ENCODE measurements around the gene WASF3. TPM values are rescaled to one million over a fixed set of nuclear protein-coding genes. Genes with fewer than 3 reads are reported as not detected.

WASF3 gene
- total RNA-seq, 2 donors from 2014 or later = 6.4 TPM; not detected in 1

GRCh38 chr13:26531742-26532141 lies 25.7 kb upstream of the WASF3 start:
- H3K36me3 Mint-ChIP-seq (ENCODE audit: low read depth) = no peaks in the 10 kb centered on the region
- ATAC-seq (no peak), DNase-seq (no peak)
- H3K4me1 Mint-ChIP-seq = no peaks in the 10 kb centered on the region
- no peaks in the 10 kb centered on the region for H3K9me3 ChIP-seq (ENCODE audit: control insufficient read depth, low read length, poor library complexity, severe bottlenecking)
- H3K27ac Mint-ChIP-seq = no peak overlapping the region
- H3K27me3 Mint-ChIP-seq = peaks cover 22% of the 10 kb centered on the region
- no peak overlapping the region for H3K4me3 Mint-ChIP-seq

GRCh38 chr13:26534036-26534726 lies 23.3 kb upstream of the WASF3 start:
- DNase-seq = no peak
- Mint-ChIP-seq H3K27me3 (peaks cover 6% of the 10 kb centered on the region), H3K4me3 (no peak overlapping the region), H3K4me1 (no peaks in the 10 kb centered on the region), H3K27ac (no peak overlapping the region), H3K36me3 (ENCODE audit: low read depth) (no peaks in the 10 kb centered on the region)
- H3K9me3 ChIP-seq (ENCODE audit: control insufficient read depth, low read length, poor library complexity, severe bottlenecking) = no peaks in the 10 kb centered on the region
- ATAC-seq = no peak

DNA sequence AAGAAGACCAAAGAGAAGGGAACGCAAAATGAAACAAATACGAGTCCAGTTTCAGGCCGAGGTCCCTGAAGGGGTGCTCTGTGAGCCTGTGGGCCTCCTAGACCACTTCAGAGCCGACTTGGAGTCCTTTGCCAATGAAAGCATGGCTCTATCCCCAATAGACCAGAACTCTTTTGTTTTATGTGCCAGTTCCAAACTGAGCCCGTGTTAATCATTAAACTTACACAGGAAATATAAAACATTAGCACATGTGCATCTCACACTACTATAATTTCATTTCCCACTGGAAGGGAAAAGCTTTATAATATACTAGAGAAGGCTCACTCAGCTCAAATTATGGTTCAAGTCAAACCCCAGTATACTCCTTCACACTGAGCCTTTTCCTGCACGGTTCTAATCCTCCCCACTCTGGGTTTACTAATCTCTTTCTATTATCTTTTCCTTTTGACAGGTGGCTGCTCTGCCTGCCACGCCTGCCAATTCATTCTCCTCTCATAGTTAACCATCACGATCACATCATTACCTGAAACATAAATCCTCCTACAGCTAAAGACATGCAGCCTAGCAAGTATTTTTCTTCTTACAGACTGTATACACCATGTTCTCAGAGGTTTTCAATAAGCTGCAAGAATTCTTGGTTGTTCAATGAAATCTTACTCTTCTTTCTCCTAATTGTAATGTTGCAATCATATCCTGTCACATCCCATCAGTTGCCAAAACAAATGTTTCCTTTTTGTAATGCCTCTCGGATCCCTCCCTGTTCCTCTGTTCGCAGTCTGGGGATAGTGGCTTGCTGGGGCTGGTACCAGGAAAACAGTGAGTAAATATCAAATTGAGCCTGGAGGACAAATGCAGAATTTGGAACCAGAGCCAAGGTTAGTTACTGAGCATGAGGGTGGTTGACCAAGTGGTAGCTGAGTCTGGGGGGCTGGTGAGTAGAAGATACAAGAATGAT lies 18.8 kb upstream of the WASF3 start:
- Mint-ChIP-seq H3K36me3 (ENCODE audit: low read depth) (peaks cover 3% of the 10 kb centered on the region), H3K4me3 (no peak overlapping the region), H3K4me1 (peaks cover 2% of the 10 kb centered on the region), H3K27ac (no peak overlapping the region), H3K27me3 (peaks cover 19% of the 10 kb centered on the region)
- ATAC-seq (no peak), DNase-seq (no peak)
- no peaks in the 10 kb centered on the region for H3K9me3 ChIP-seq (ENCODE audit: control insufficient read depth, low read length, poor library complexity, severe bottlenecking)

DNA sequence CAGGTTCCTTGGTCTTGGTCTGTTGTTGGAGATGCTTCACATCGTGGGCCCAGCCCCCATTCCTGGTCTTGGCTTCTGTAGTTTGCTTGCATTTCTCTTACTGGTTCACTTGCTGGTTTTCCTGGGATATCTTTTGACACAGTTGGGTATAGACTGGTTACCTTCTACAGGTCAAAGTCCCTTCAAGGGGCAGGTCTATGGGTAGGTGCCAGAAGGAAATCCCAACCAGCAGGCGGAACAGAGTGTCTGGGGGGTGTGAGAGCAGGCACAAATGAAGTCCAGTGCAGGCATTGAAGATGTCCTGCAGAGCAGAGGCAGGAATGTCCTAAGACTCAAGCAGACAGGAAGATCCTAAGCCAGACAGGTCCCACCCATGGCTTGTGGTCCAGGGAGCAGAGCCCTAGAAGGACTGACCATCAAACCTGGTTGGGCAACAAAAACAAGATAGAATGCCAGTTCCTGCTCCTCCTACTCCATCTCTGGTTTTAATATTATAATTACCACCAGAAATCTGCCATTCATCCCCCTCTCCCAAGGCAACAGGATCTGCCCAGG lies 17.7 kb upstream of the WASF3 start:
- Mint-ChIP-seq H3K4me3 (no peak overlapping the region), H3K27ac (no peak overlapping the region), H3K4me1 (peaks cover 2% of the 10 kb centered on the region), H3K27me3 (peaks cover 26% of the 10 kb centered on the region), H3K36me3 (ENCODE audit: low read depth) (peaks cover 3% of the 10 kb centered on the region)
- ATAC-seq (no peak), DNase-seq (no peak)
- no peaks in the 10 kb centered on the region for H3K9me3 ChIP-seq (ENCODE audit: control insufficient read depth, low read length, poor library complexity, severe bottlenecking)

- peaks cover 26% of the 10 kb centered on the region for H3K27me3 Mint-ChIP-seq
Observed at GRCh38 chr13:26540334-26540733, 17.1 kb upstream of the WASF3 start.

GRCh38 chr13:26541041-26541440 lies 16.4 kb upstream of the WASF3 start:
- Mint-ChIP-seq H3K27me3 (peaks cover 26% of the 10 kb centered on the region), H3K4me1 (peaks cover 2% of the 10 kb centered on the region), H3K4me3 (no peak overlapping the region), H3K36me3 (ENCODE audit: low read depth) (peaks cover 3% of the 10 kb centered on the region), H3K27ac (no peak overlapping the region)
- H3K9me3 ChIP-seq (ENCODE audit: control insufficient read depth, low read length, poor library complexity, severe bottlenecking) = no peaks in the 10 kb centered on the region
- ATAC-seq = no peak
- no peak for DNase-seq

More at GRCh38 chr13:26540334-26540733, 17.1 kb upstream of the WASF3 start:
- no peak for DNase-seq
- H3K27ac Mint-ChIP-seq = no peak overlapping the region
- H3K4me1 Mint-ChIP-seq = peaks cover 2% of the 10 kb centered on the region
- H3K4me3 Mint-ChIP-seq = no peak overlapping the region
- peaks cover 3% of the 10 kb centered on the region for H3K36me3 Mint-ChIP-seq (ENCODE audit: low read depth)
- ATAC-seq = no peak
- no peaks in the 10 kb centered on the region for H3K9me3 ChIP-seq (ENCODE audit: control insufficient read depth, low read length, poor library complexity, severe bottlenecking)

GRCh38 chr13:26541678-26542568 lies 15.6 kb upstream of the WASF3 start:
- Mint-ChIP-seq H3K4me3 (no peak overlapping the region), H3K27ac (no peak overlapping the region), H3K27me3 (peaks cover 26% of the 10 kb centered on the region), H3K4me1 (peaks cover 2% of the 10 kb centered on the region), H3K36me3 (ENCODE audit: low read depth) (peaks cover 3% of the 10 kb centered on the region)
- ATAC-seq (no peak), DNase-seq (no peak)
- no peaks in the 10 kb centered on the region for H3K9me3 ChIP-seq (ENCODE audit: control insufficient read depth, low read length, poor library complexity, severe bottlenecking)

DNA sequence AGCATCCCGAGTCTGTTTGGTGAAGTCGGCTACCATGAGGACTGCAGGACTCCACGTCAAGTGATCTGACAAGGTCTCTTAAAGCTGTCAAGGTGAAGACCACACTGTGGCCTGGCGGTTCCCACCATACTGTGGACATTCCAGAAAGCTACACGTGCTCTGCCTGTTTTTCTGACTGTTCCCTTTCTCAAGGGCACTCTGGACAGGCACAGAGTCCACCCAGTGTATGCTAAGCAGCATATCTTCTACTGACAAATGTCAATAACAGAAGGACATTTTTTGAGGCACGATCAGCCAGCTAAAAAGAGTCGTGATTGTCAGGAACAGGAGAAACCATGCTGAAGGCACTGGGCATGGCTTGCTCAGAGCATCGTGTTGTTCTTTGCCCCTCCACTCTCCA lies 12.8 kb upstream of the WASF3 start:
- H3K9me3 ChIP-seq (ENCODE audit: control insufficient read depth, low read length, poor library complexity, severe bottlenecking) = no peaks in the 10 kb centered on the region
- H3K27me3 Mint-ChIP-seq = peaks cover 24% of the 10 kb centered on the region
- ATAC-seq = no peak
- no peak overlapping the region for H3K27ac Mint-ChIP-seq
- H3K36me3 Mint-ChIP-seq (ENCODE audit: low read depth) = peaks cover 3% of the 10 kb centered on the region
- H3K4me1 Mint-ChIP-seq = peaks cover 2% of the 10 kb centered on the region
- H3K4me3 Mint-ChIP-seq = no peak overlapping the region
- DNase-seq = no peak

DNA sequence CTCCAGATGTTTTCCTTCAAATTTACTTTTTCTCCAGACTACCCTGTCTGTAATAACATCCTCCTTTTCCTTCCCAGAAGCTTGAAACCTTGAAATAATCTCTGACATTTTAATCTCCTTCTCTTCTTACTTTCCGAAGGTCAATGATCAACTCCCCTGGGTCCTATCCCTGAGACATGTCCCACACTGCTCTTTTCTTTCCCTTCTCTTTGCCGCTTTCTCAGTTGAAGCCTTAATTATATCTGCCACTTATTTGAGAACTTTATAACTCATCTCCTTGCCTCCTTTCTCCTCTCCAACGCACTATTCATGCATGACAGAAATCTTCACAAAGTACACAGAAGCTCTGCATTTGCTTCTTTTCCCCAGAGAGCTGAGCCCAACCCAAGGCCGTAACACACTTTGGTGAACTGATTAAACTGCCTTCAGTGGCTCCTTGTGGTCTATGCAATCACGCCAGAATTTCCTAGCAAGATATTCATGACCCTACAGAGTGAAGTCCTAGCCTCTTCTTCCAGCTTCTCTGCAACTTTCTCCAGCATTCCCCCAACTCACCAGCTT lies 9.2 kb upstream of the WASF3 start:
- H3K4me3 Mint-ChIP-seq = no peak overlapping the region
- no peak overlapping the region for H3K27ac Mint-ChIP-seq
- no peaks in the 10 kb centered on the region for H3K9me3 ChIP-seq (ENCODE audit: control insufficient read depth, low read length, poor library complexity, severe bottlenecking)
- H3K27me3 Mint-ChIP-seq = peaks cover 23% of the 10 kb centered on the region
- H3K36me3 Mint-ChIP-seq (ENCODE audit: low read depth) = no peaks in the 10 kb centered on the region
- DNase-seq (no peak), ATAC-seq (no peak)
- H3K4me1 Mint-ChIP-seq = no peaks in the 10 kb centered on the region

- Mint-ChIP-seq H3K4me1 (no peaks in the 10 kb centered on the region), H3K27ac (no peak overlapping the region), H3K27me3 (peaks cover 24% of the 10 kb centered on the region), H3K36me3 (ENCODE audit: low read depth) (no peaks in the 10 kb centered on the region), H3K4me3 (no peak overlapping the region)
- no peak for ATAC-seq
- no peak for DNase-seq
- no peaks in the 10 kb centered on the region for H3K9me3 ChIP-seq (ENCODE audit: control insufficient read depth, low read length, poor library complexity, severe bottlenecking)
Observed at GRCh38 chr13:26549713-26550112, 7.8 kb upstream of the WASF3 start.

DNA sequence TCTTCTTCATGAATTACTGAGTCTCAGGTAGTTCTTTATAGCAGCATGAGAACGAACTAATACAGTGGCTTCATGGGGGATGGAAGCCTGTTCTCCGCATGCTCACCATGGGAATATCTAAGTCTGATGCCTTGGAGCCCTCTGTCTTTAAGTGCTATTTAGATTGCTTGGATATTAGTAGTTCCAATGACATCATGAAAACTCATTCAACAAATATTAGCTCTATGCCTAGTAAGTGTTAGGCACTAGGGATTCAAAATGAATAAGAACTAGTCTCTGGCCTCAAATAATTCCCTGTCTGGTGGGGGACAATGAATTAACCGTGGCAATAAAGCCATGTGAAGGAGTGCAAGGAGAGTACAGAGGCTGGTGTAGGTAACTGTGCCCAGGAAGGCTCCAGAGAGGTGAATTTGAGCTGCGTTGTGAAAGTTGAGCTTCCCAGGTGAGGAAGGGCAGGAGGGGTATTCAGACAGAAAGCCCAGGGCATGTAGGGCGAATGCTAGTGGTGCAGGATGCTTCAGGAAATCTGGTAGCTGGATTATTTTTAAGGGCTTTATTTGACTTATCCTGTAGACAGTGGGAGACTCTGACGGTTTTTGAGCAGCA lies 6.1 kb upstream of the WASF3 start:
- ATAC-seq = no peak
- no peak for DNase-seq
- H3K27me3 Mint-ChIP-seq = peaks cover 39% of the 10 kb centered on the region

GRCh38 chr13:26555413-26555812 lies 2.1 kb upstream of the WASF3 start:
- peaks cover 57% of the 10 kb centered on the region for H3K27me3 Mint-ChIP-seq

More for the DNA sequence above, 6.1 kb upstream of the WASF3 start:
- no peaks in the 10 kb centered on the region for H3K9me3 ChIP-seq (ENCODE audit: control insufficient read depth, low read length, poor library complexity, severe bottlenecking)
- no peaks in the 10 kb centered on the region for H3K4me1 Mint-ChIP-seq
- H3K4me3 Mint-ChIP-seq = no peak overlapping the region
- no peaks in the 10 kb centered on the region for H3K36me3 Mint-ChIP-seq (ENCODE audit: low read depth)
- no peak overlapping the region for H3K27ac Mint-ChIP-seq

More at GRCh38 chr13:26555413-26555812, 2.1 kb upstream of the WASF3 start:
- ATAC-seq (no peak), DNase-seq (no peak)
- Mint-ChIP-seq H3K4me3 (no peak overlapping the region), H3K27ac (no peak overlapping the region), H3K4me1 (peaks cover 6% of the 10 kb centered on the region), H3K36me3 (ENCODE audit: low read depth) (no peaks in the 10 kb centered on the region)
- no peaks in the 10 kb centered on the region for H3K9me3 ChIP-seq (ENCODE audit: control insufficient read depth, low read length, poor library complexity, severe bottlenecking)

Measured in T-helper 17 cell (primary cell).